Measurements from ENCODE around the gene PATE3. TPM values are rescaled to one million over a fixed set of nuclear protein-coding genes. Genes with fewer than 3 reads are reported as not detected.

Gene PATE3
- total RNA-seq, 2 donors from 2014 or later, result not detected

Other genes starting within 250 kb of the PATE3 start
- 10 to 100 TPM; 69.0 to 71.7 TPM for gene EI24, start 218.7 kb upstream of the PATE3 start, total RNA-seq
- 10 to 100 TPM; 51.7 to 69.7 TPM for gene STT3A, start 195.3 kb upstream of the PATE3 start, total RNA-seq
- gene CHEK1, start 163.0 kb upstream of the PATE3 start, total RNA-seq, result under 1 TPM; 0.59 to 0.89 TPM
- gene ACRV1, start 107.3 kb upstream of the PATE3 start, total RNA-seq, result not detected
- not detected for gene PATE1, start 41.8 kb upstream of the PATE3 start, total RNA-seq
- gene PATE2, start 9.3 kb upstream of the PATE3 start, total RNA-seq, result not detected
- not detected for gene PATE4, start 45.2 kb downstream of the PATE3 start, total RNA-seq
- 1 to 10 TPM; 3.5 to 3.7 TPM for gene HYLS1, start 99.5 kb downstream of the PATE3 start, total RNA-seq
- 1 to 10 TPM; 3.1 to 8.7 TPM for gene PUS3, start 115.1 kb downstream of the PATE3 start, total RNA-seq
- gene DDX25, start 116.4 kb downstream of the PATE3 start, total RNA-seq, result not detected
- not detected for gene VSIG10L2, start 157.9 kb downstream of the PATE3 start, total RNA-seq